Mucosa of descending colon (tissue), 3 donors: ENCODE data around the gene NEURL4. TPM values are rescaled to one million over a fixed set of nuclear protein-coding genes. Genes with fewer than 3 reads are reported as not detected.
"Not testable (repeated sequence)": the region's sequence is repeated elsewhere in the genome, so short reads cannot be mapped to it uniquely, and the experiment has no call there.

Source experiments
- ATAC-seq: fragments of 200-7000 bp; cut with Tn5 transposase; one replicate; pipeline ENCODE4 v1.9.1; 2020; ENCODE audit warnings: mild to moderate bottlenecking, moderate library complexity
- DNase-seq, 3 donors: peaks; one replicate each; pipeline ENCODE4 v3.0.0-alpha.2; 2020
- H3K36me3 ChIP-seq: fragments of 200-600 bp; one replicate; pipeline ENCODE4 v1.8.0; 2021; ENCODE audit warnings: low read depth, mild to moderate bottlenecking
- H3K4me1 ChIP-seq: fragments of 200-600 bp; one replicate; pipeline ENCODE4 v1.8.0; 2021; ENCODE audit warnings: low read depth, mild to moderate bottlenecking
- H3K4me3 ChIP-seq: fragments of 200-600 bp; one replicate; pipeline ENCODE4 v1.8.0; 2021; ENCODE audit warnings: mild to moderate bottlenecking
- H3K9me3 ChIP-seq: fragments of 200-600 bp; one replicate; pipeline ENCODE4 v1.8.0; 2021; ENCODE audit warnings: mild to moderate bottlenecking
- intact Hi-C, 2 donors: fragments of 100-400 bp; cut with DNase I in 1 of 2; cut with micrococcal nuclease in 1 of 2; formaldehyde crosslinking; loops; one replicate each; pipeline versions ENCODE4 v1.11.0 to v1.11.1; 2022; cut with DNase I, micrococcal nuclease
- total RNA-seq, 3 donors: library from RNA; stranded (reverse); fragmentation: NEBNext Ultra II Directional in 2 of 3; extraction: Animal tissue kit (Norgen Biotek cat#: 25700) in 2 of 3; gene quantifications; one replicate each; pipeline versions ENCODE4 v1.2.1 to v1.2.4, GENCODE V29; 2021 to 2023
- TF ChIP-seq, protein P1 (sequence below): fragments of 200-600 bp; IDR thresholded peaks from one replicate; pipeline ENCODE4 v1.8.0; 2022; ENCODE audit warnings: antibody characterized with exemption, mild to moderate bottlenecking
- donor health status: DM: no; HTN: no; CAD: no; lungs with moderate emphysema.
- donor health status: DM: no; HTN: no; CAD: no.
- donor health status: DM: no; HTN: yes; CAD: no.

Gene NEURL4
- total RNA-seq, 3 donors from 2014 or later, result 39.0 to 59.1 (median 44.9) TPM

DNA sequence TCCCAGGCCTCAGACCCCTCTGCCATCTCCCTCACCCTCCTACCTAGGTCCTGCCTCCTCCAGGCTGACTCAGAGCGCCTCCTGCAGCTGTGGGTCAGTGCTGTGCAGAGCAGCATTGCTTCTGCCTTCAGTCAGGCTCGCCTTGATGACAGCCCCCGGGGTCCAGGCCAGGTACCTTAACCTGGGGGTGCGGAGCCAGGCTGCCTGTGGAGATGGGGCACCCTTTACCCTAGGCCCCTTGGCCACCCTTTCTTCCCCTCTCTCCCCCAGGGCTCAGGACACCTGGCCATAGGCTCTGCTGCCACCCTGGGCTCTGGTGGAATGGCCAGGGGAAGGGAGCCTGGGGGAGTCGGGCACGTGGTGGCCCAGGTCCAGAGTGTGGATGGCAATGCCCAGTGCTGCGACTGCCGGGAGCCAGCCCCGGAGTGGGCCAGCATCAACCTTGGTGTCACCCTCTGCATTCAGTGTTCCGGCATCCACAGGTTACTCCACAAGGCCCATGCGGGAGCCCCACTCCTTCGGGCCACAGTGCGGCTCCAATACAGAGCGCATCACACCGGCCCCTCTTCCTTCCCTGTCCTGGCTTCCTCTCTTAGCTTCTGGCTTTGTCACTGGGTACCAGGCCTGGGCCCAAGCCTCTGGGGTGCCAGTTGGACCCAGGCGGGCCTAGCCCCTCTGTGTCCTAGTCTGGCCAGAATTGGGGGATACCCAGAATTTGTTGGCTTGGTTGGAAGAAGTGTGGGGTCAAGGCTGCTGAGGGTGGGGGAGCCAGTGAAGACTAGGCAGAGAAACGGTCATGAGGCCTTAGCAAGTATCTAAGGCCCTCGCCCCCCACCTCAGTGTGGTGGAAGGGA is 17.9 kb upstream of the NEURL4 start:
- H3K9me3 ChIP-seq, result no peaks in the 10 kb centered on the region
- TF ChIP-seq, protein P1, sequence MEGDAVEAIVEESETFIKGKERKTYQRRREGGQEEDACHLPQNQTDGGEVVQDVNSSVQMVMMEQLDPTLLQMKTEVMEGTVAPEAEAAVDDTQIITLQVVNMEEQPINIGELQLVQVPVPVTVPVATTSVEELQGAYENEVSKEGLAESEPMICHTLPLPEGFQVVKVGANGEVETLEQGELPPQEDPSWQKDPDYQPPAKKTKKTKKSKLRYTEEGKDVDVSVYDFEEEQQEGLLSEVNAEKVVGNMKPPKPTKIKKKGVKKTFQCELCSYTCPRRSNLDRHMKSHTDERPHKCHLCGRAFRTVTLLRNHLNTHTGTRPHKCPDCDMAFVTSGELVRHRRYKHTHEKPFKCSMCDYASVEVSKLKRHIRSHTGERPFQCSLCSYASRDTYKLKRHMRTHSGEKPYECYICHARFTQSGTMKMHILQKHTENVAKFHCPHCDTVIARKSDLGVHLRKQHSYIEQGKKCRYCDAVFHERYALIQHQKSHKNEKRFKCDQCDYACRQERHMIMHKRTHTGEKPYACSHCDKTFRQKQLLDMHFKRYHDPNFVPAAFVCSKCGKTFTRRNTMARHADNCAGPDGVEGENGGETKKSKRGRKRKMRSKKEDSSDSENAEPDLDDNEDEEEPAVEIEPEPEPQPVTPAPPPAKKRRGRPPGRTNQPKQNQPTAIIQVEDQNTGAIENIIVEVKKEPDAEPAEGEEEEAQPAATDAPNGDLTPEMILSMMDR, result no peak
- no peak for ATAC-seq
- no peak overlapping the region for H3K4me3 ChIP-seq
- intact Hi-C loops, result loop anchor here in 1 of 2 donors (10.0 kb wide), 1 partner anchor 72 kb away; no protein-coding TSS in a partner anchor
- no peak for DNase-seq
- peaks cover 9% of the 10 kb centered on the region for H3K4me1 ChIP-seq
- H3K36me3 ChIP-seq, result peaks cover 2% of the 10 kb centered on the region

DNA sequence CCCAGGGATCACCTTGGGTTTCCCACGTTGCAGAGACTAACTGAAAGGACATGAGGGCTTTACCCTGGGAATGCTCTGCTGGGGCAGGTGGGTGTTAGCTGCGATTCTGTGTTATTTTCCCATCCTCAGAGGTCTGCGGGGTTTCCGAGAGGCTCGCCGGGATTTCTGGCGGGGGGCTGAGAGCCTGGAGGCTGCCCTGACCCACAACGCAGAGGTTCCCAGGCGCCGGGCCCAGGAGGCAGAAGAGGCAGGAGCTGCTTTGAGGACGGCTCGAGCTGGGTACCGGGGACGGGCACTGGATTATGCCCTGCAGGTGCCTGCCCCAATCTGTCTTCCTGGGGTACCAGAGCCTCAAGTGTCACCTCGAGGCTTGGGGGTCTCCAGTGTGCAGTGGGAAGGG is 14.1 kb upstream of the NEURL4 start:
- DNase-seq (no peak), ATAC-seq (no peak)
- intact Hi-C loops, result loop anchor here in 1 of 2 donors (10.0 kb wide), 1 partner anchor 68 kb away; no protein-coding TSS in a partner anchor
- H3K36me3 ChIP-seq, result no peaks in the 10 kb centered on the region
- H3K4me1 ChIP-seq, result no peaks in the 10 kb centered on the region
- TF ChIP-seq, protein P1, result no peak
- no peaks in the 10 kb centered on the region for H3K9me3 ChIP-seq
- no peak overlapping the region for H3K4me3 ChIP-seq

- ATAC-seq, result no peak
Measured at GRCh38 chr17:7341842-7342241, 12.7 kb upstream of the NEURL4 start.

GRCh38 chr17:7340179-7340578 is 11.0 kb upstream of the NEURL4 start:
- DNase-seq (no peak), ATAC-seq (no peak)
- Histone ChIP-seq H3K4me1 (no peaks in the 10 kb centered on the region), H3K9me3 (no peaks in the 10 kb centered on the region), H3K4me3 (no peak overlapping the region), H3K36me3 (no peaks in the 10 kb centered on the region)
- TF ChIP-seq, protein P1, result no peak
- intact Hi-C loops, result loop anchor here in 1 of 2 donors (10.0 kb wide), 1 partner anchor 65 kb away; no protein-coding TSS in a partner anchor

More at GRCh38 chr17:7341842-7342241, 12.7 kb upstream of the NEURL4 start:
- H3K4me3 ChIP-seq, result no peak overlapping the region
- TF ChIP-seq, protein P1, result no peak
- intact Hi-C loops, result loop anchor here in 1 of 2 donors (10.0 kb wide), 1 partner anchor 67 kb away; no protein-coding TSS in a partner anchor
- H3K9me3 ChIP-seq, result no peaks in the 10 kb centered on the region
- H3K36me3 ChIP-seq, result no peaks in the 10 kb centered on the region
- DNase-seq, result no peak
- no peaks in the 10 kb centered on the region for H3K4me1 ChIP-seq

DNA sequence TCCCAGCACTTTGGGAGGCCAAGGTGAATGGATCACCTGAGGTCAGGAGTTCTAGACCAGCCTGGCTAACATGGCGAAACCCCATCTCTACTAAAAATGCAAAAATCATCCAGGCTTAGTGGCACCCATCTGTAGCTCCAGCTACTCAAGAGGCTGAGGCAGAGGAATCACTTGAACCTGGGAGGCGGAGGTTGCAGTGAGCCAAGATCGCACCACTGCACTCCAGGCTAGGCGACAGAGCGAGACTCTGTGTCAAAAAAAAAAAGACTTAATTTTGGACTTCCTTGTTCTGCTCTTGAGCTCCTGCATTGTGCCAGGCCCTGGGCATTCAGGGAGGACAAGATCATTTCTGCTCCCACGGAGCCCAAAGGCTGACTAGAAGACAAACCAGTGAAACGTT is 8.5 kb upstream of the NEURL4 start:
- H3K9me3 ChIP-seq, H3K36me3 ChIP-seq, intact Hi-C loops, H3K4me3 ChIP-seq, ATAC-seq, H3K4me1 ChIP-seq, DNase-seq: not testable (repeated sequence)
